ENCODE data around the gene CPLANE2.

The CPLANE2 gene

GRCh38 chr1:16243936-16244649 lies 7.1 kb upstream of the CPLANE2 start:
- Mint-ChIP-seq H3K36me3 (peaks cover 14% of the 10 kb centered on the region), H3K4me3 (no peak overlapping the region), H3K27me3 (no peaks in the 10 kb centered on the region), H3K27ac (peak overlapping the region; percentile 61), H3K4me1 (peaks cover 12% of the 10 kb centered on the region), H3K9me3 (no peaks in the 10 kb centered on the region)
- ATAC-seq: peak; percentile 74

- Mint-ChIP-seq H3K36me3 (peaks cover 12% of the 10 kb centered on the region), H3K4me1 (peaks cover 6% of the 10 kb centered on the region), H3K4me3 (no peak overlapping the region), H3K9me3 (no peaks in the 10 kb centered on the region), H3K27ac (no peak overlapping the region), H3K27me3 (no peaks in the 10 kb centered on the region)
- no peak for ATAC-seq
Measured at GRCh38 chr1:16243215-16243610, 6.2 kb upstream of the CPLANE2 start.

- Mint-ChIP-seq H3K4me3 (no peak overlapping the region), H3K9me3 (no peaks in the 10 kb centered on the region), H3K36me3 (peaks cover 11% of the 10 kb centered on the region), H3K27ac (no peak overlapping the region), H3K4me1 (peaks cover 6% of the 10 kb centered on the region), H3K27me3 (no peaks in the 10 kb centered on the region)
- ATAC-seq: no peak
Measured at GRCh38 chr1:16242556-16243214, 5.7 kb upstream of the CPLANE2 start.

- H3K9me3 Mint-ChIP-seq: no peaks in the 10 kb centered on the region
- no peaks in the 10 kb centered on the region for H3K27me3 Mint-ChIP-seq
- H3K4me1 Mint-ChIP-seq: peaks cover 16% of the 10 kb centered on the region
- no peak overlapping the region for H3K4me3 Mint-ChIP-seq
- no peaks in the 10 kb centered on the region for H3K36me3 Mint-ChIP-seq
- no peak for ATAC-seq
- no peak overlapping the region for H3K27ac Mint-ChIP-seq
Measured at GRCh38 chr1:16241221-16241708, 4.3 kb upstream of the CPLANE2 start.

- no peaks in the 10 kb centered on the region for H3K27me3 Mint-ChIP-seq
- peaks cover 27% of the 10 kb centered on the region for H3K4me1 Mint-ChIP-seq
- no peaks in the 10 kb centered on the region for H3K9me3 Mint-ChIP-seq
- no peak for ATAC-seq
- H3K27ac Mint-ChIP-seq: no peak overlapping the region
- no peaks in the 10 kb centered on the region for H3K36me3 Mint-ChIP-seq
- H3K4me3 Mint-ChIP-seq: no peak overlapping the region
Measured at GRCh38 chr1:16239972-16240491, 3.0 kb upstream of the CPLANE2 start.

- ATAC-seq: no peak
- peaks cover 23% of the 10 kb centered on the region for H3K4me1 Mint-ChIP-seq
- H3K36me3 Mint-ChIP-seq: peaks cover 6% of the 10 kb centered on the region
- peak overlapping the region; percentile 90 for H3K4me3 Mint-ChIP-seq
- H3K27ac Mint-ChIP-seq: peak overlapping the region; percentile 94
- no peaks in the 10 kb centered on the region for H3K9me3 Mint-ChIP-seq
- H3K27me3 Mint-ChIP-seq: no peaks in the 10 kb centered on the region
Measured at GRCh38 chr1:16237343-16237830, 404 bp upstream of the CPLANE2 start.

GRCh38 chr1:16235944-16236510 lies 956 bp downstream of the CPLANE2 start:
- ATAC-seq: peak; percentile 86
- Mint-ChIP-seq H3K27ac (peak overlapping the region; percentile 94), H3K4me1 (peaks cover 23% of the 10 kb centered on the region), H3K27me3 (no peaks in the 10 kb centered on the region), H3K9me3 (no peaks in the 10 kb centered on the region), H3K4me3 (peak overlapping the region; percentile 90), H3K36me3 (peaks cover 6% of the 10 kb centered on the region)

- ATAC-seq: no peak
- H3K4me1 Mint-ChIP-seq: peaks cover 23% of the 10 kb centered on the region
- H3K4me3 Mint-ChIP-seq: no peak overlapping the region
Measured at GRCh38 chr1:16235347-16235746, 1.6 kb downstream of the CPLANE2 start.

GRCh38 chr1:16233431-16233830 lies 3.6 kb downstream of the CPLANE2 start:
- H3K4me1 Mint-ChIP-seq: peaks cover 25% of the 10 kb centered on the region
- no peak overlapping the region for H3K27ac Mint-ChIP-seq
- H3K27me3 Mint-ChIP-seq: peaks cover 1% of the 10 kb centered on the region
- H3K4me3 Mint-ChIP-seq: no peak overlapping the region
- no peak for ATAC-seq
- peaks cover 6% of the 10 kb centered on the region for H3K36me3 Mint-ChIP-seq
- no peaks in the 10 kb centered on the region for H3K9me3 Mint-ChIP-seq

More at GRCh38 chr1:16235347-16235746, 1.6 kb downstream of the CPLANE2 start:
- Mint-ChIP-seq H3K27ac (peak overlapping the region; percentile 94), H3K36me3 (peaks cover 6% of the 10 kb centered on the region), H3K27me3 (no peaks in the 10 kb centered on the region), H3K9me3 (no peaks in the 10 kb centered on the region)

- H3K27ac Mint-ChIP-seq: no peak overlapping the region
Measured at GRCh38 chr1:16232316-16232710, 4.7 kb downstream of the CPLANE2 start.

GRCh38 chr1:16231331-16232315 lies 5.4 kb downstream of the CPLANE2 start:
- no peak overlapping the region for H3K27ac Mint-ChIP-seq
- ATAC-seq: no peak
- H3K9me3 Mint-ChIP-seq: no peaks in the 10 kb centered on the region
- H3K36me3 Mint-ChIP-seq: peaks cover 6% of the 10 kb centered on the region
- peaks cover 16% of the 10 kb centered on the region for H3K27me3 Mint-ChIP-seq
- peaks cover 27% of the 10 kb centered on the region for H3K4me1 Mint-ChIP-seq
- H3K4me3 Mint-ChIP-seq: no peak overlapping the region

More at GRCh38 chr1:16232316-16232710, 4.7 kb downstream of the CPLANE2 start:
- no peaks in the 10 kb centered on the region for H3K9me3 Mint-ChIP-seq
- H3K4me1 Mint-ChIP-seq: peaks cover 30% of the 10 kb centered on the region
- H3K4me3 Mint-ChIP-seq: no peak overlapping the region
- peaks cover 6% of the 10 kb centered on the region for H3K36me3 Mint-ChIP-seq
- no peak for ATAC-seq
- H3K27me3 Mint-ChIP-seq: peaks cover 12% of the 10 kb centered on the region

- no peak overlapping the region for H3K4me3 Mint-ChIP-seq
- H3K9me3 Mint-ChIP-seq: no peaks in the 10 kb centered on the region
- H3K4me1 Mint-ChIP-seq: peaks cover 18% of the 10 kb centered on the region
- H3K36me3 Mint-ChIP-seq: peaks cover 6% of the 10 kb centered on the region
- H3K27me3 Mint-ChIP-seq: peaks cover 24% of the 10 kb centered on the region
- no peak overlapping the region for H3K27ac Mint-ChIP-seq
- no peak for ATAC-seq
Measured at GRCh38 chr1:16230744-16231143, 6.2 kb downstream of the CPLANE2 start.

- peaks cover 14% of the 10 kb centered on the region for H3K4me1 Mint-ChIP-seq
- H3K36me3 Mint-ChIP-seq: peaks cover 6% of the 10 kb centered on the region
- H3K27ac Mint-ChIP-seq: no peak overlapping the region
- H3K4me3 Mint-ChIP-seq: no peak overlapping the region
- H3K27me3 Mint-ChIP-seq: peaks cover 24% of the 10 kb centered on the region
- H3K9me3 Mint-ChIP-seq: no peaks in the 10 kb centered on the region
- ATAC-seq: no peak
Measured at GRCh38 chr1:16229976-16230740, 6.8 kb downstream of the CPLANE2 start.

Data from stimulated activated memory B cell treated with anti-CD40 and anti-IgM and Interleukin-4, amounts not matched to agents 10 μg/mL and 1 μg/mL and 100 μg/mL, for 72 hours (primary cell).